ENCODE results near the gene LRPAP1.
A peak's percentile ranks its signal among the peaks of the same experiment; 100 is the strongest.

Gene LRPAP1

DNA sequence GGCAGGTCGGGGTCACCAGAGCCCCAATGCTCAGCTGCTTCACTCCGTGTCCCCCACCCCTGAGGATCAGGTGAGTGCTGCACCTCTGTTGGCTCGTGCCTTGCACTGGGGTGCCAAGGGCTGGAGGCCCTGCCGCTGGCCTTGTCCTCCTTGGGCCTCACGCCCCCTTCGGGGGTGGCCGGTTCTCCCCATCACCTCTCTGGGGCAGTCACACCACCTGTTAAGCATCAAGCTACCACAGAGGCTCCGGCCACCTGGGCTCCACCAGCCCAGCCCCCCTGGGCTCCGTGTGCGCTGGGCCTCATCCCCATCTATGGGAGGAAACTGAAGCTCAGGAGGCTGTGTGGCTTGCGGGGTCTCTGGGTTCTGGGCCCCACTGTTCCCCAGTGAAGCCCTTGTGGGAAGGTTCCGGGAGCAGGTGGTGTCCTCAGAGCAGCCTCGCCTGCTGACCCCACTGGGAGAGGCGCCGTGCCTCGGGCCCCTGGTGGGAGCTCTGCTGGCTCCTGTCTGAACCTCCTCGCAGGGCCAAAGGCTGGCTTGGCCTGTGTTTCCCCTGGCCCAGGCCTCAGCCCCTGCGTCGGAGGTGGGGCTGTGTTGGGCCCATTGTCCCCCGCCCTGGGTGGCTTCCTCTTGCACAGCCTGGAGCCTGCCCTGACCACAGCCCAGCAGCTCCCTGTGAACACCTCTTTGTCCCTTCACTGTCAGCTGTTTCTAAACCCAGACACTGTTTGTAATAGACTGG, 38.3 kb downstream of the LRPAP1 start:
- no peak for DNase-seq (ENCODE audit: low spot score)
- TF ChIP-seq, protein P1, sequence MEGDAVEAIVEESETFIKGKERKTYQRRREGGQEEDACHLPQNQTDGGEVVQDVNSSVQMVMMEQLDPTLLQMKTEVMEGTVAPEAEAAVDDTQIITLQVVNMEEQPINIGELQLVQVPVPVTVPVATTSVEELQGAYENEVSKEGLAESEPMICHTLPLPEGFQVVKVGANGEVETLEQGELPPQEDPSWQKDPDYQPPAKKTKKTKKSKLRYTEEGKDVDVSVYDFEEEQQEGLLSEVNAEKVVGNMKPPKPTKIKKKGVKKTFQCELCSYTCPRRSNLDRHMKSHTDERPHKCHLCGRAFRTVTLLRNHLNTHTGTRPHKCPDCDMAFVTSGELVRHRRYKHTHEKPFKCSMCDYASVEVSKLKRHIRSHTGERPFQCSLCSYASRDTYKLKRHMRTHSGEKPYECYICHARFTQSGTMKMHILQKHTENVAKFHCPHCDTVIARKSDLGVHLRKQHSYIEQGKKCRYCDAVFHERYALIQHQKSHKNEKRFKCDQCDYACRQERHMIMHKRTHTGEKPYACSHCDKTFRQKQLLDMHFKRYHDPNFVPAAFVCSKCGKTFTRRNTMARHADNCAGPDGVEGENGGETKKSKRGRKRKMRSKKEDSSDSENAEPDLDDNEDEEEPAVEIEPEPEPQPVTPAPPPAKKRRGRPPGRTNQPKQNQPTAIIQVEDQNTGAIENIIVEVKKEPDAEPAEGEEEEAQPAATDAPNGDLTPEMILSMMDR (conservative IDR thresholded peaks at IDR 0.05; ENCODE audit: low read depth), result no peak
- H3K27ac ChIP-seq, result peak overlapping the region; percentile 15; the same call in 1 of the 2 replicates
- ChIA-PET POLR2A (ENCODE audit: low non-redundant PET) (no interaction called here), CTCF (no interaction called here)

DNA sequence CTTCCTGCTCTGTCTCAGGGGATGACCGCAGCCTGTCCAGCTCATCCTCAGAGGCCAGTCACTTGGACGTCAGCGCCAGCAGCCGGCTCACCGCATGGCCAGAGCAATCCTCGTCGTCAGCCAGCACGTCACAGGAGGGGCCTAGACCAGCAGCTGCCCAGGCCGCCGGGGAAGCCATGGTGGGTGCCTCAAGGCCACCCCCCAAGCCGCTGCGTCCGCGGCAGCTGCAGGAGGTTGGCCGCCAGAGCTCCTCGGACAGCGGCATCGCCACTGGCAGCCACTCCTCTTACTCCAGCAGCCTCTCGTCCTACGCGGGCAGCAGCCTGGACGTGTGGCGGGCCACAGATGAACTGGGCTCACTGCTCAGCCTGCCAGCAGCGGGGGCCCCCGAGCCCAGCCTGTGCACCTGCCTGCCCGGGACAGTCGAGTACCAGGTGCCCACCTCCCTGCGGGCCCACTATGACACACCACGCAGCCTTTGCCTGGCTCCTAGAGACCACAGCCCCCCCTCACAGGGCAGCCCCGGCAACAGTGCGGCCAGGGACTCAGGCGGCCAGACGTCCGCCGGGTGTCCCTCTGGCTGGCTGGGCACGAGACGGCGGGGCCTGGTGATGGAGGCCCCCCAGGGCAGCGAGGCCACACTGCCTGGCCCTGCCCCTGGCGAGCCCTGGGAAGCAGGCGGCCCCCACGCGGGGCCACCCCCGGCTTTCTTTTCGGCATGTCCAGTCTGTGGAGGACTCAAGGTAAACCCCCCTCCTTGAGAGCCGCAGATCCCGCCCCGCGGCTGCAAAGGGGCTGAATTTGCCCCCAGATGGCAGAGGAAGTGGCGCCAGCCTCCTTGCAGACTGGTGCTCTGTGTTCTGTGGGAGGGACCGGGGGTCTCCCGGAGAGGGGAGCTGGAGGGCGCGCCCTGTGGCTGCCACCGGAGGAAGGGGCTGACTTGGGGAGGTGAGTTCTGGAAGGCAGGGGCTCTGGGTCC, 39.2 kb downstream of the LRPAP1 start:
- H3K27ac ChIP-seq, result no peak overlapping the region; the same call in 1 of the 2 replicates
- POLR2A ChIA-PET (ENCODE audit: low non-redundant PET), result no interaction called here
- DNase-seq (ENCODE audit: low spot score), result no peak
- CTCF ChIA-PET, result interaction anchor here (0.9 kb wide), 1 partner anchor 13 kb away, joined by 6 read pairs; no protein-coding TSS in a partner anchor
- TF ChIP-seq, protein P1 (conservative IDR thresholded peaks at IDR 0.05; ENCODE audit: low read depth), result no peak

DNA sequence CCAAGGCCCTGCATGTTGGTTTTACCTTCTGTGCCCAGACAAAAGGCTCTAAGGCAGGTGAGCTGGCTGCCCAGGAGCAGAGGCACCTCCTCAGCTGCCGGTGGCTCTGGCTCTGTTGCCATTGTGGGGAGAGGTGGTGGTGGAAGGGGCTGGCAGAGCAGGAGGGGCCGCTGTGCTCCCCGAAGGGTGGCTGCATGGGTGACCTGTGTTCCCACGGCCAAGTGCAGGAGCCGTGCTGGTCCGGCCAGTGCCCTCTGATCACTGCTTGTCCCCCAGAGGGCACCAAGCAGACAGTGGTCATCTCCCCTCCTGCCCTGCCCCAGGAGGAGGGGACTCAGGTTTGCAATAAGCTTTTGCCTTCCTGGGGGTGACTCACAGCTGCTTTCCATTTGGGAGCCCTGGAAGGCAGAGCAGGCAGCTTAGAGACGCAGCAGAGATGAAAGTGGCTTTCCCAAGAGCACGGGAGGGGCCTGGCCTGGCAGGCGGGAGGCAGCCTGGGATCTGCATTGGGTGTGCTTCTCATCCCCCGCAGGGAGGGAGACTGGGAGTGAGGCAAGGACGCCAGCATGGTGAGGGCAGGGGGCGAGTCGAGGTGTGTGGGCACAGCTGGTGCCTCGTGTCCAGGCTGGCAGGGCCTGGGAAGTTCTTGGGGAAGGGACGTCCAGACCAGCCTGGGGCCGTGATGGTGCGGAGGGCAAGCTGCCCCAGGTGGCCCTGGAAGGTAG, 40.4 kb downstream of the LRPAP1 start:
- H3K27ac ChIP-seq, result peak overlapping the region; percentile 25; the same call in 1 of the 2 replicates
- TF ChIP-seq, protein P1 (conservative IDR thresholded peaks at IDR 0.05; ENCODE audit: low read depth), result no peak
- DNase-seq (ENCODE audit: low spot score), result no peak
- ChIA-PET POLR2A (ENCODE audit: low non-redundant PET) (no interaction called here), CTCF (interaction anchor here (0.9 kb wide), 1 partner anchor 14 kb away, joined by 6 read pairs; no protein-coding TSS in a partner anchor)

DNA sequence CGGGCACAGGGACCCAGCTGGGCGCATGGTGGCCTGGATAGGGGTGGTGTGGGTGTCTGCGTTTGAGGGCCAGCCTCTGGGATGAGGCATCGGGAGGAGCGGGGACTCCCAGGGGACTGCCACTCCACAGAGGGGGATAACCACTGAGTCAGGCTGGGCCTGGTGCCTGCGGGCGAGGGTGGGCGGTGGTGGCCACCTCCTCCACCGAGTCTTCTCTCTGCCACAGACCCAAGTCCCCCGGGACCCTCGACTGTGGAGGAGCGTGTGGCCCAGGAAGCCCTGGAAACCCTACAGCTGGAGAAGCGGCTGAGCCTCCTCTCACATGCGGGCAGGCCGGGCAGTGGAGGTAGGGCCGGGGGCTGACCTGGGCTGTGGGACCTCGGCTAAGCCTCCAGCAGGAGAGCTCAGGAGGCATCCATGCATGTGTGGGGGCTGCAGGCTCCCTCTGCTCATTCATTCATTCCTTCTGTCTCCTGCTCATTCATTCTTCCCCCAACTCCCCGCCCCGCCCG, 42.7 kb downstream of the LRPAP1 start:
- peak overlapping the region; percentile 16; the same call in 1 of the 2 replicates for H3K27ac ChIP-seq
- DNase-seq (ENCODE audit: low spot score), result no peak
- ChIA-PET CTCF (no interaction called here), POLR2A (ENCODE audit: low non-redundant PET) (no interaction called here)
- TF ChIP-seq, protein P1 (conservative IDR thresholded peaks at IDR 0.05; ENCODE audit: low read depth), result no peak

GRCh38 chr4:3488820-3489219, 43.4 kb downstream of the LRPAP1 start:
- DNase-seq (ENCODE audit: low spot score), result no peak
- ChIA-PET POLR2A (ENCODE audit: low non-redundant PET) (no interaction called here), CTCF (no interaction called here)
- TF ChIP-seq, protein P1 (conservative IDR thresholded peaks at IDR 0.05; ENCODE audit: low read depth), result no peak
- peak overlapping the region; percentile 34 for H3K27ac ChIP-seq

DNA sequence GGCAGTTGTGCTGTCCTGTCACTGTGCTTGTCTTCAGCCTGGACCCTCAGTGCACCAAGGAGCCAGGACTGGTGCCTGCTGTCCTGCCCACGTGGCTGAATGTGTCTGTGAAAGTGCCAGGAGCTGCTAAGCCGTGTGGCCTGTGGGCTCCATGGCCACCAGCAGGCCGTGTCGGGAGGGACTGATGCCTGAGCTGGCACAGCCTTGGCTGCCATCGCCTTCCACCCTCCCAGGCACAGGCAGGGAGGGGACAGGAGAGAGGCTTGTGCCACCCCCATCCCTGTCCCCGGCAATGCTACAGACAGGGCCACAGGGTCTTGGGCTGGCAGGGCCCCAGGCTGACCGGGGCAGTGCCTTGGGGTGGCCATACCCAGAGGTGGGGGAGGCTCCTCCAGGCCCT, 44.4 kb downstream of the LRPAP1 start:
- no peak for DNase-seq (ENCODE audit: low spot score)
- POLR2A ChIA-PET (ENCODE audit: low non-redundant PET), result no interaction called here
- peak overlapping the region; percentile 34 for H3K27ac ChIP-seq
- TF ChIP-seq, protein P1 (conservative IDR thresholded peaks at IDR 0.05; ENCODE audit: low read depth), result no peak
- CTCF ChIA-PET, result no interaction called here

All from RWPE1 (cell line).